KMS-11 (cell line): ENCODE measurements around the gene BMPR2.

Experiments used
- H2AFZ ChIP-seq: fragments of 200-600 bp; sonication (generic); 2 replicates; pipeline ENCODE4 v1.6.1; 2016; ENCODE audit warnings: antibody characterized with exemption, mixed run types, low read depth
- H3K27ac ChIP-seq: fragments of 200-600 bp; sonication (generic); 2 replicates; pipeline ENCODE4 v1.6.1; 2016; ENCODE audit warnings: mild to moderate bottlenecking, mixed run types
- H3K27me3 ChIP-seq: fragments of 200-600 bp; sonication (generic); 2 replicates; pipeline ENCODE4 v1.6.1; 2017; ENCODE audit warnings: mild to moderate bottlenecking, low read depth, mixed run types, moderate library complexity; ENCODE audit not compliant: insufficient read depth
- H3K36me3 ChIP-seq: fragments of 200-600 bp; sonication (generic); 2 replicates; pipeline ENCODE4 v1.6.1; 2017; ENCODE audit warnings: mild to moderate bottlenecking, mixed run types; ENCODE audit not compliant: insufficient read depth
- H3K4me1 ChIP-seq: fragments of 200-600 bp; sonication (generic); 2 replicates; pipeline ENCODE4 v1.6.1; 2016; ENCODE audit warnings: mild to moderate bottlenecking, low read depth, mixed run types; ENCODE audit not compliant: poor library complexity, severe bottlenecking
- H3K4me2 ChIP-seq: fragments of 200-600 bp; sonication (generic); 2 replicates; pipeline ENCODE4 v1.7.0; 2016; ENCODE audit warnings: mild to moderate bottlenecking, mixed run types
- H3K4me3 ChIP-seq: fragments of 200-600 bp; sonication (generic); IDR thresholded peaks from 2 replicates; pipeline ENCODE4 v1.6.1; 2017; ENCODE audit warnings: low read depth, low read length, mixed read lengths; ENCODE audit not compliant: insufficient read depth
- H3K79me2 ChIP-seq: fragments of 200-600 bp; sonication (generic); 2 replicates; pipeline ENCODE4 v1.6.1; 2016; ENCODE audit warnings: low read depth, mixed run types; ENCODE audit not compliant: insufficient read depth
- H3K9ac ChIP-seq: fragments of 200-600 bp; sonication (generic); 2 replicates; pipeline ENCODE4 v1.6.1; 2016; ENCODE audit warnings: mild to moderate bottlenecking, mixed run types
- H4K20me1 ChIP-seq: fragments of 200-600 bp; sonication (generic); 2 replicates; pipeline ENCODE4 v1.6.1; 2016; ENCODE audit warnings: mild to moderate bottlenecking, mixed run types; ENCODE audit not compliant: insufficient read depth
- CTCF ChIP-seq: fragments of 200-600 bp; sonication (generic); conservative IDR thresholded peaks from 2 replicates; pipeline ENCODE4 v1.6.1; 2017; ENCODE audit warnings: low read depth, mild to moderate bottlenecking, antibody characterized with exemption, low read length, moderate library complexity, mixed read lengths

Gene BMPR2

GRCh38 chr2:202613479-202613878, 237.4 kb downstream of the BMPR2 start:
- no peaks in the 10 kb centered on the region for H3K79me2 ChIP-seq
- H3K36me3 ChIP-seq, result no peaks in the 10 kb centered on the region
- H3K27ac ChIP-seq, result no peak overlapping the region
- no peak overlapping the region for H3K4me3 ChIP-seq
- no peaks in the 10 kb centered on the region for H3K4me1 ChIP-seq
- H4K20me1 ChIP-seq, result no peaks in the 10 kb centered on the region
- H3K27me3 ChIP-seq, result no peaks in the 10 kb centered on the region
- H3K4me2 ChIP-seq, result no peak overlapping the region
- no peak overlapping the region for H2AFZ ChIP-seq
- TF ChIP-seq CTCF, result no peak
- no peak overlapping the region for H3K9ac ChIP-seq
